ENCODE measurements around the gene PRDM1.

Gene PRDM1

GRCh38 chr6:106118835-106119431 lies 32.8 kb downstream of the PRDM1 start:
- DNase-seq, result no peak

- DNase-seq, result no peak
These were observed 33.4 kb downstream of the PRDM1 start for GRCh38 chr6:106119546-106119945.

- no peak for DNase-seq
These were observed 33.9 kb downstream of the PRDM1 start for GRCh38 chr6:106120006-106120405.

DNA sequence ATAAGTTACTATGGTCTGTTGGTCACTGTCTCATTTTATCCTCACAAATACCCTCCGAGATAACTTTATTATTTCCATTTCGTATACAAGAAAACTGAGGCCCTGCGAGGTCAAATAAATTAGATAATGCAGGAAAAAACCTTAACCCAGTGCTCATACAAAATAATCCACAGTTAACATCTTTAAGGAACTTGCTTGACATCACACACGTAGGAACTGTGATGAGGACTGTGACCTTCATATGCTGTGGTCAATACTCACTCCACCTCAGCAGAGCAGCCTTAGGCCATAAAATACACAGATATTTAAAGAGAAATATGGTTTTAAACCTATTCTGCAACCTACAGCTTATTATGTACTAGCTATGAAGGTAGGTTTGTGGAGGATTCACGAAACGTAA lies 34.3 kb downstream of the PRDM1 start:
- no peak for DNase-seq

GRCh38 chr6:106122306-106122918 lies 36.3 kb downstream of the PRDM1 start:
- DNase-seq, result no peak

DNA sequence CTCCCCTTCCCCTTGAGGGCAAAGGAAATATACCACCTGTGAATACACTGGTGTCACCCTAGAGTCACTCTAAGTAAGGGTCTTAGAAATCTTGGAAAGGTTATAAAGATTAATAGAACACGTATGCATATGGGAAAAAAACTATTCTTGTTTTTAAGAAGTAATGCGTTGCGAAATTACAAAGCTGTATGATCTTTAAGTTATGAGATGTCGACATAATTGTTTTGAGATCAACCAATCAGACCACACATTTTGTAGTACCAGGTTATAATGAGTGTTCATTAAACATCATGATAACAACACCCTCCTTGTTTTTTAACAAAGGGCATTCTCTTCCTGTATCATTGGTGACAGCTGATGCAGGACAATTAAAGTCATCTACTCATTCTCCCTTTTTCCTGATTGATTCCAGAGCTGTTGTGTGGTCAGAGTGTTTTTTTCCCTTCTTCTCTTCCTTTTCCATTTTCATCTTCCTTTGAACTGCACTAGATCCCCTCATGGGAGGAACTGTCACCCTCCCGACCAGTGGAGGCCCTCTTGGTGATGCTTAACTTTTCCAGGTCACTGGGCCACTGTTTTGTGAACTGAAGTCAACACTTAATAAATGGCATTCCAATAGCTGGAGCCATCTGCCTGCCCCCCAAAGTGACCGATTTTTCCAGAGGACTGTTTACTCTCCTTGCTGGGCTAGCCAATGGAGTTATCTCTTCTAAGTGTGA lies 37.0 kb downstream of the PRDM1 start:
- DNase-seq, result no peak

DNA sequence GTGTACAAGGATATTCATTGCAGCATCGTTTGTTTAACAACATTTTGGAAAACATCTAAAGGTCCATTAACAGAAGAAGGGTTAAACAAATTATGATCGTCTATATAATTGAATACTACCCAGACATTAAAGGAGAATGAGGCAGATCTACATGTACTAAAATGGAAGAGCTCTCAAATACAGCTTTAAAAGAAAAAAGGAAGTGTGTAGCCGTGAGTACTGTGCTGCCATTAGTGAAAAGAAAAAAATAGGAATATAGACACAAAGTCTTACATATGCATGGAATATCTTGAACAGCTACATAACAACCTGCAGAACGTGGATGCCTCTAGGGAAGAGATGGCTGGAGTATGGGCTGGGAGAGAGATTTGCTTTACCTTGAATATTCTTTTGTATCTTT lies 37.9 kb downstream of the PRDM1 start:
- no peak for DNase-seq

DNA sequence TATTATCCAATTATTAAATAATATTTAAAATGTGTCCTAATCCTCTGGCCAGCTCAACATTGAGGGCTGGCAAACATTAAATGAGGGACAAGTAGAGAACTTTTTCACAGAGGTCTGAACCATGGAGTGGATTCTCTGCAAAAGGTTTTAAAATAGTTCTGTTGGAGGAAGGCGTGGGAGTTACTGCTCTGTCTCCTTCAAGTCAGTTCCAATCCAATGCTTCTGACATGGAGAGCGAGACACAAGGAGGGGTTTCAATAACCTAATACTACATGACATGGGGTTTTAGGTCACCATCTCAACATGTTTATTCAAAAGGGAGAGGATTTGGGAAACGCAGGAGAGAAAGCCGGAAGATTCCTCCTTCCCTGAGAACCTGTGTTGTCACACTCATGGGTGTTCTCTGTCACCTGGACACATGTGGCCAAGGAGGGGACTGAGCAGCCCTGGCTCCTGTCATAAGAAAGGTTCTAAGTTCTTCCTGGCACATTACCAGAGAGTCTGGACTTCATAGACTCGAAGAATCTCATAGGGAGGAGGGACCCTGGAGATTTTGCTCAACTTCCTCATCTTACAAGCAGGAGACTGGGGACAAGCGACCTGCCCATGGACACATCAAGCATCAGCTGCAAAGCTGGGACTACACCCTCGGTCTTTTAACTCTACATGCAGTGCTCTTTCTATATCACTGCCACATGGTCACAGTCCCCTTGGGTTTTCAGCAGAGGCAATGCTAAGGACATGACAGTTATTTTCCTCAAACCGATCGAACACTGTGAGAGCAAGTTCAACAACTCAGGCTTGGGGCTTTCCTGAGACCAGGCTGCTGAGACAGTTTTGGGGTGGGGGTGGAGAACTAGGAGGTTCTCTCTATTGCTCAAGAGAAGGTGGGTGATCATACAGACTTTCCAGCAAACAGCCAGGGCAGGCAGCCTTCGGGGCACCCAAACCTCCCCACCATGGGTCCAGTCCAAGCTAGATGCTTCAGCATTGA lies 38.6 kb downstream of the PRDM1 start:
- DNase-seq, result peak; percentile 39

GRCh38 chr6:106125925-106126435 lies 39.8 kb downstream of the PRDM1 start:
- DNase-seq, result peak; percentile 80

DNA sequence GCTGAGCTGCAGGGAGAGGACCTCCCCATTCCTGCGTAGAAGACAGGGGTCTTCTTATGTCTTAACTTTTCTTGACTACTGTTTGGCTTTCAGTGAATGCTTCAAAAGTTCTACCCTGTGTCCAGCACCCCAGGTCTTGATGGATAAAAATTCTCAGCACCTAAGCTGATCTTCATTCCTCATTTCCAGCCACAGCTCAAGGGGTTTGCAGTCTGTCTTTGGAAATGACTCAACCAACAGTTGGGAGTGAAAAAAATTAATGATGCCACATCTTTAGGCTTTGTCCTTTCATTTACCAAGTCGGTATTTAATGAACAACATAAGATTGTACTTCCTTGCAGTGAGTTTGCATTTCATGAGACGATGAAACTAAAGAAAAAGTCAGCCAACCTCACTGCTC lies 40.3 kb downstream of the PRDM1 start:
- no peak for DNase-seq

DNA sequence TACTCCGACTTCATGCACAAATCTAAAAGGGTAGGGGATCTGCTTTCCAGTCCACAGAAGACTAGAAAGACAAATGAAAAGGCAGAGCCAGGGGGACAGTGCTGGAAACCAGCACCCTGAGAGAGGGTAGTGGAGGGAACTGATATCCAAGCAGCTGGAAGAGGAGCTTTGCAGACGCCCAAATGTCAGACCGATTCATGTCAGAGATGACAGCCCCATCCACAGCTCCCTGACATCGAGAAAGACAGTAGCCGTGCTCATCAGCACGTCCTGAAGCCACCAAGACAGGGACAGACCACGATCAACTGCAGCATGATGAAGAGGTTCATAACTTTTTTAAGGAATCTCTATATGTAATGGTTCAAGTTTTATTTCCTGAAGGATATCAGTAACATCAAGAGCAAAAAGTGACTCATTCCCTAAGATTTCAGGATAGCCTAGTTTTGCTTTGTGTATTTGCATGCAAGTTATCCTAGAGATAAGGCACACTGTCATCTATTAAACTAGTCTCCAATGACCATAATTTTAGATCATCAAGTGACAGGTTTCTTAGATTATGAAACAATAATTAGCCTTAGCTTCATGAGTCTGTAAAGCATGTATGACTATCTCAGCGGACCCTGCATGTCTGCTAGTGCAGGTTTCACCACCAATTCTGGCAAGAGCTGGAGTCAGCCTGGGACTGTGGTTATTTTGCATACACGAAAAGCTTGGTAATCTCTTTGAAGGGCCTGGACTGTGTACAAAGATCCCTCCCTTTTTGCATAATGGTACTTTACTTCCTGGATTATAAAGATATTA lies 43.0 kb downstream of the PRDM1 start:
- peak; percentile 35 for DNase-seq

- DNase-seq, result no peak
These were observed 46.1 kb downstream of the PRDM1 start for GRCh38 chr6:106132153-106132698.

- DNase-seq, result no peak
These were observed 46.9 kb downstream of the PRDM1 start for GRCh38 chr6:106133040-106133439.

GRCh38 chr6:106134087-106134770 lies 48.1 kb downstream of the PRDM1 start:
- DNase-seq, result no peak

DNA sequence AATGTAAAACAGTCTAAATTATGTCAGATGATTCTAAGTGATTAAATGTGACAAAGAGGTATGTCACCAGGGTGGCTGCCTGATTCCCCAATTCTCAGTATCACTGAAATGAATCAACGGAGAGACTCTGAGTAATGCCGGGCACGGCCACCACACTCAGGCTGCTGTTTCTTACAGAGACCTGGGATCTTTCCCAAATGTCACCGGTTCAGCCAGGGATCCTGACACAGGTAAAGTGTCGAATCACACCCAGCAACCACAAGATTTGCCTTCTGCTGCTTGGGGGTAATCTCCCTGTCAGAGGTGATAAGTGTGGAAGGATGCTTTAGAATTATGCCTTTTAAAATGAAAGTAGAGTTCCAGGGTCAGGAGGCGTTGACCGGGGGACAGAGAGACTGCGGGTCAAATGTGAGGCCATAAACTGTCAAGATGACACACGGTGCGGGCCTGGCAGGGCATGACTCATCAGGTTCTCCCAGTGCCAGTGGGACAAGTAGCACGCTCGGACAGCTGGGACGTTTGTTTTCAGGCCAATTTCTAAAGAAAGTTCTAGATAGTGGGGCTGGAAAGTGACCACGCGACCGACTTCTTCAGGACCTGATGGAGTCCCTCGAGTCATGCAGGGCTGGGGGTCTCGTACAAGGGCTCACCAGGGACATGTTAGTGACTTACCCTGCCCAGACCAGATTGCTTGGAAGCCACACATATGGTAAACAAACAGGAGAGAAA lies 48.9 kb downstream of the PRDM1 start:
- peak; percentile 51 for DNase-seq

DNA sequence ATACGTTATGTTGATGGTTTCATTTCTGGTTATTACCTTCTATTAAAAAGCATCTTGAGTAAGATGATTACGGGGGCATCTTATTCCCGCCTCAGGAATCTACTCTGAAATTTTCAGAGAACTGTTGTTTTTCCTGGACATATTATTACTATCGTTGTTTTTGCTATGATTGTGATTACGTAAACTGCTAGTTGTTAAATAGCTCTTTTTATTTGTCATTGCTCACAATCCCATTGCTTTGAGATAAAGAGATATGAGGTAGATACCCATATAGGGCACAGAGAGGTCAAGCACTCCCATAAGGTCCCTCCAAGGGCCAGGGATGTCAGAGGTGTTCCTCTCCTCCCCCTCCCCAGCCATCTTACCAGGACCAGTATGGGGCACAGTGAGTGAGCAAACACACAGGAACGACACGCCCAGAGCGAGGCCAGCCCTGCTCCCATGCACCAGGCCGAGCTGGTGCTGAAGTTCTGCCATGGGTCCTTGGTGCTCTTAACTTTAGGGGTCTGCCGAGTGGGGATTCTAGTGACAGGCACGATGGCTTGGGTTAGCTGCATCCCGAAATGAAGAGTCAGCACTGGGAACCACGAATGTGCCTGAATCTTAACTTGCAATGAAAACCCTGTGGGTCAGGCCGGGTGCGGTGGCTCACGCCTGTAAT lies 49.9 kb downstream of the PRDM1 start:
- DNase-seq, result no peak

- DNase-seq, result no peak
These were observed 50.7 kb downstream of the PRDM1 start for GRCh38 chr6:106136845-106137244.

DNA sequence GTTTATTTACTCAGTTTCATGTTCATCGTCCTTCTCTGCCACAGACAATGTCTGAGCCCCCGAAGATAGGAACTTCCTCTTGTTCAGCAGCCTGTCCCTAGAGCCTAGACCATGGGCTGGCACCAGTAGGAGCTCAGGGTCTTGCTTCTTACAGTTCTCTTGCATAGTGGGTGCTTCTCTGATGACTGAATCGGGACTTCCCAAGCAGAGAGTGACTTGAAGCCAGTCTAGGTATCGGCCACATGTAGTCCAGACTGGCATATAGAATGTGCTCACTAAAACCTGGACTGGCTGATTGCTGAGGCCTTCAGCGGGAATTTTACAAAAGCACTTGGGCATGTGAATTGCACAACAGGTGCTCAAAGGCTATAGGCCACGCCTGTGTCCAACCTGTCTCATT lies 52.0 kb downstream of the PRDM1 start:
- no peak for DNase-seq

DNA sequence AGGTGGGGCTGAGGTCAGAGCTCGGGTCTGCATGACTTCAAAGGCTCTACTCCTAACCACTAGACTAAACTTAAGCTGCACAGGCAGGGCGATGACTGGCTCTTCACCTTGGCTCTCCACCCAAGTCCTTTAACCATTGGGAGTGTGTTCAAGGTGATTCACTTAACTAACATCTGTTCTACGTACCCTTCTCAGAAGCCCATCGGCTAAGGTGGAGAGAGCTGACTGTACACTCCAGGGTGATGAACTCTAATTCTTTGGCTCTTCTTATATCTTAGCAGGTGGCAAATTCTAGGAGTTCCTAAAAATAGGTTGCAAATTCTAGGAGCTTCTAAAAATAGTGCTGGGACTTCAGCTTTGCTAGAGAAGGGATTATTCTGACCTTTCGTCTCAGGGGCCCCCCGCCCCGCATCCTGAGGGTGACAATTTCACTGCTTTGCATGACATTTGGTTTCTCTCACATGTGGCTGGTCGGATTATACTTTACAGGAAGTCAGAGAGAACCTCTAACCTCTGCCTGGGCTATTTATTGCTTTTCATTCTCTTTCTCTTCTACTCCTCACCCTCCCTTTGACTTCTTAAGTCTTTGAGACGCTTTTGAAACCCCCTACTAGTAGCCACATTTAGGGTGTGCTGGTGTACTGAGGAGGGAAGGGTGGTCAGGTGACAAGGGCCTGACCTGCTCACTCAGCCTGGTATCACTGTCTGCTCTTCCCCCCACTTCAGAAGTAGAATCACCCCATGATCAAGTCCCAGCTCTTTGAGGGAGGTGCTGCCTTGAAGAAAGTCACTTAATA lies 55.5 kb downstream of the PRDM1 start:
- DNase-seq, result no peak

Measured in OCI-M1 (cell line).